ENCODE data around the gene PPFIA2. TPM values are rescaled to one million over a fixed set of nuclear protein-coding genes. Genes with fewer than 3 reads are reported as not detected.

The PPFIA2 gene
- total RNA-seq, 1 donor from 2014 or later: 5.7 TPM

DNA sequence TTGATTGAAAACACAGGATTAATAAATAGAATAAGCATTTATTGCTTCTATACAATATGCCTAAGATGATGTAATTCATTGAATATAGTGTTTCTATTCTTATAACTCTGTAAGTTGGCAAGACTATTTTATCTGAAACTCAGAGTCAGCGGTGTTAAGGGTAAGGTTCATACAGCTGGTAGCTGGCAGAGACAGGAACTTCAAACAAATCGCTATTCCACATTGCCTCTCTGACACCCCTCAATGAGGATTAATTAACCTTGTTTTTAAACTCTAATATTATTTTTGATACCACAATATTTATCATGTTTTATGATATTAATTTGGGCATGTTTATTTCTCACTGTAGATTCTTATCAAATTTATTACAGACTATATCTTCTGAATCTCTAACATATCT lies 357.9 kb downstream of the PPFIA2 start:
- no peaks in the 10 kb centered on the region for H3K36me3 Mint-ChIP-seq
- TF ChIP-seq, protein P1, sequence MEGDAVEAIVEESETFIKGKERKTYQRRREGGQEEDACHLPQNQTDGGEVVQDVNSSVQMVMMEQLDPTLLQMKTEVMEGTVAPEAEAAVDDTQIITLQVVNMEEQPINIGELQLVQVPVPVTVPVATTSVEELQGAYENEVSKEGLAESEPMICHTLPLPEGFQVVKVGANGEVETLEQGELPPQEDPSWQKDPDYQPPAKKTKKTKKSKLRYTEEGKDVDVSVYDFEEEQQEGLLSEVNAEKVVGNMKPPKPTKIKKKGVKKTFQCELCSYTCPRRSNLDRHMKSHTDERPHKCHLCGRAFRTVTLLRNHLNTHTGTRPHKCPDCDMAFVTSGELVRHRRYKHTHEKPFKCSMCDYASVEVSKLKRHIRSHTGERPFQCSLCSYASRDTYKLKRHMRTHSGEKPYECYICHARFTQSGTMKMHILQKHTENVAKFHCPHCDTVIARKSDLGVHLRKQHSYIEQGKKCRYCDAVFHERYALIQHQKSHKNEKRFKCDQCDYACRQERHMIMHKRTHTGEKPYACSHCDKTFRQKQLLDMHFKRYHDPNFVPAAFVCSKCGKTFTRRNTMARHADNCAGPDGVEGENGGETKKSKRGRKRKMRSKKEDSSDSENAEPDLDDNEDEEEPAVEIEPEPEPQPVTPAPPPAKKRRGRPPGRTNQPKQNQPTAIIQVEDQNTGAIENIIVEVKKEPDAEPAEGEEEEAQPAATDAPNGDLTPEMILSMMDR (conservative IDR thresholded peaks at IDR 0.05): no peak
- no peak for DNase-seq (ENCODE audit: extremely low spot score, unreplicated experiment)
- peaks cover 17% of the 10 kb centered on the region for H3K4me1 Mint-ChIP-seq (ENCODE audit: unreplicated experiment)
- H3K4me3 Mint-ChIP-seq: no peak overlapping the region
- no peak overlapping the region for H3K27ac Mint-ChIP-seq
- H3K27me3 Mint-ChIP-seq: no peaks in the 10 kb centered on the region
- no peaks in the 10 kb centered on the region for H3K9me3 Mint-ChIP-seq

DNA sequence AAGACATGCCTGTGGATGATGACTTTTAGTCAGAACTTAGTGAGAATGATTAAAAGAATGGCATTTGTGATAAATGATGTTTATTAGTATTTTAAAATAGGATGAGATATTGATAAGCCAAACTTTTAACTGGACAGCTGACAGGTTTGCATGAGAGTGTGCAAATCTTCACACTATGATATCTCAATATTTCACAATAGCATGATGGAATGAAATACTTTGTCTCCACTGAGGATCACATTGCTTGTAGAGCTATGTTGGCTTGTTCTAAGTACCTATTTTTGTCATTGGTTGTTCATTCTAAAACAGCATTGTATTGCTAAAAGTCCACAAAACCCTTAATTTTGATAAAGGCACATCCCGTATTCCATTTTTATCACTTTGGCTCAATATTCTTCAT lies 359.1 kb downstream of the PPFIA2 start:
- Mint-ChIP-seq H3K9me3 (no peaks in the 10 kb centered on the region), H3K27ac (no peak overlapping the region), H3K4me3 (no peak overlapping the region), H3K4me1 (ENCODE audit: unreplicated experiment) (peaks cover 16% of the 10 kb centered on the region), H3K27me3 (no peaks in the 10 kb centered on the region), H3K36me3 (no peaks in the 10 kb centered on the region)
- TF ChIP-seq, protein P1 (conservative IDR thresholded peaks at IDR 0.05): no peak
- no peak for DNase-seq (ENCODE audit: extremely low spot score, unreplicated experiment)

DNA sequence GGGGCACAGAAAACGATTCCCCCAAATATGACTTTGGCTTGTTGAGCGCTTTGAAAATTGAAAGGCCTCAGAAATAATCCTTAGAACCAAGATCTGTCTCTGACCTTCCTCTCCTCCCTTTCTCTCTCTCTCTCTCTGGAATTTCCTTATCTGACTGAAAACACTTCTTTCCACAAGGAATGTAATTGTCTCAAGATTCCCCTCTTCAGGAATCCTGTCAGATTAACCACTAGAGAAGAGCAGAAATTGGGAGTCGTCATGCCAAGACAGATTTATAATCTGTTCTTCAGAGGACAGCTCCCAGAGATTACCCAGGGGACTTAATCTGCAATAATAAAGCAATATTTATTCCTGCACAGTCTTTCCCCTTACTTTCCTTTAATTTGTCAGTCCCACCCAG lies 363.7 kb downstream of the PPFIA2 start:
- H3K4me3 Mint-ChIP-seq: no peak overlapping the region
- no peak for DNase-seq (ENCODE audit: extremely low spot score, unreplicated experiment)
- no peak overlapping the region for H3K27ac Mint-ChIP-seq
- H3K36me3 Mint-ChIP-seq: no peaks in the 10 kb centered on the region
- no peaks in the 10 kb centered on the region for H3K9me3 Mint-ChIP-seq
- H3K4me1 Mint-ChIP-seq (ENCODE audit: unreplicated experiment): peaks cover 5% of the 10 kb centered on the region
- TF ChIP-seq, protein P1 (conservative IDR thresholded peaks at IDR 0.05): no peak
- H3K27me3 Mint-ChIP-seq: no peaks in the 10 kb centered on the region

DNA sequence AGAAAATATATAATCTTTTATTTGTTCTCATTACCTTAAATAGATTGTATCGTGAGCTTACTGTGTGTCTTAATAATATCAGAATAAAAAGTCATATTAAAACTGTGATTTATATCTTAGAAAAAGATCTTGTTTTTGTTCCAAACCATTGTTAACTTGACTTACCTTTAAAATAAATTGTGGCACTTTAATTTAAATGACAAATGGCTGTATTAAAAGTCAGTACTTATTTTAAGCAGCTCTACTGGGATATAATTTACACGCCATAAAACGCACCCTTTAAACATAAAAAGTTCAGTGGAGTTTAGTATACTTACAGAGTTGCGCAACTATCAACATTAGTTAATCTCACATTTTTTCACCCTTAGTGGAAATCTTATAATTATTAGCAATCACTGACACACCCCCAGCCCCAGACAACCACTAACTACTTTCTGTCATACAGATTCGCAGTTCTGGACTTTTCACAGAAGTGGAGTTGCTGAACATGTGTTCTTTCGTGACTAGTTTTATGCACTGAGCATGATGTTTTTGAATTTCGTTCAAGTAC lies 369.5 kb downstream of the PPFIA2 start:
- H3K4me1 Mint-ChIP-seq (ENCODE audit: unreplicated experiment): peaks cover 5% of the 10 kb centered on the region
- H3K4me3 Mint-ChIP-seq: no peak overlapping the region
- no peaks in the 10 kb centered on the region for H3K36me3 Mint-ChIP-seq
- DNase-seq (ENCODE audit: extremely low spot score, unreplicated experiment): no peak
- H3K9me3 Mint-ChIP-seq: no peaks in the 10 kb centered on the region
- H3K27me3 Mint-ChIP-seq: no peaks in the 10 kb centered on the region
- TF ChIP-seq, protein P1 (conservative IDR thresholded peaks at IDR 0.05): no peak
- H3K27ac Mint-ChIP-seq: no peak overlapping the region

DNA sequence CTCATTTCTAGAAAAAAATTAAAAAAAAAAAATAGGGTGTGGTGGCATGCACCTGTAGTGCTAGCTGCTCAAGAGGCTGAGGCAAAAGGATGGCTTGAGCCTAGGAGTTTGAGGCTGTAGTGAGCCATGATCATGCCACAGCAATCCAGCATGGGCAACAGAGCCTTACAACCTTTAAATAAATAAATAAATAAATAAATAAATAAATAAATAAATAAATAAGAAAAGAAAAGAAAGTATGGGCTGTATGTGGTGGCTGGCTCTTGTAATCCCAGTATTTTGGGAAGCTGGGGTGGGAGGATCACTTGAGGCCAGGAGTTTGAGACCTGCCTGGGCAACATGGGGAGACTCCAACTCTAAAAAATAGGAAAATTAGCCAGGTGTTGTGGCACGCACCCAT lies 373.0 kb downstream of the PPFIA2 start:
- no peaks in the 10 kb centered on the region for H3K4me1 Mint-ChIP-seq (ENCODE audit: unreplicated experiment)
- DNase-seq (ENCODE audit: extremely low spot score, unreplicated experiment): no peak
- no peaks in the 10 kb centered on the region for H3K9me3 Mint-ChIP-seq
- H3K4me3 Mint-ChIP-seq: no peak overlapping the region
- H3K27ac Mint-ChIP-seq: no peak overlapping the region
- TF ChIP-seq, protein P1 (conservative IDR thresholded peaks at IDR 0.05): no peak
- no peaks in the 10 kb centered on the region for H3K27me3 Mint-ChIP-seq
- no peaks in the 10 kb centered on the region for H3K36me3 Mint-ChIP-seq

DNA sequence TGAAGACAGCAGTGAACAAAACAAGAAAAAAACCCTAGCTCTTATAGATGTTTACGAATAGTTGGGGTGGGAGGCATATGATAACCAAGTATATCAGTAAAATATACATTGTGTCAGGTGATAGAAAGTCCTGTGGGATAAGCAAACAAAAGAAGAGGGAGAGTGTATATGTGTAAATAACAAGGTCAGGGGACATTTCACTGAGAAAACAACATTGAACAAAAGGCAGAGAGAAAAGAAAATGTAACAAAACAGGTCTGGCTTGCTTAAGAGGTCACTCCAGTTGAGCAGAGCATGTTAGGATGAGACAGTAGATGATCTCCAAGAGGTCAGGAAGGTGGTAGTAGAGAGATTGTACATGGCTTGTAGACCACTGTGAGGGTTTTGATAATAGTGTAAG lies 377.2 kb downstream of the PPFIA2 start:
- no peaks in the 10 kb centered on the region for H3K9me3 Mint-ChIP-seq
- DNase-seq (ENCODE audit: extremely low spot score, unreplicated experiment): no peak
- no peaks in the 10 kb centered on the region for H3K27me3 Mint-ChIP-seq
- no peaks in the 10 kb centered on the region for H3K36me3 Mint-ChIP-seq
- no peak overlapping the region for H3K4me3 Mint-ChIP-seq
- H3K4me1 Mint-ChIP-seq (ENCODE audit: unreplicated experiment): no peaks in the 10 kb centered on the region
- H3K27ac Mint-ChIP-seq: no peak overlapping the region
- TF ChIP-seq, protein P1 (conservative IDR thresholded peaks at IDR 0.05): no peak

All from type B pancreatic cell (in vitro differentiated cells).